HG02798 (cell line): ENCODE data around the gene NPIPB4.
A peak's percentile ranks its signal among the peaks of the same experiment; 100 is the strongest.

Experiments
- ATAC-seq: cut with Tn5 transposase; IDR thresholded peaks from one replicate; pipeline ENCODE4 v1.9.1; 2021; ENCODE audit warnings: mild to moderate bottlenecking; ENCODE audit not compliant: unreplicated experiment, poor library complexity

Gene NPIPB4

DNA sequence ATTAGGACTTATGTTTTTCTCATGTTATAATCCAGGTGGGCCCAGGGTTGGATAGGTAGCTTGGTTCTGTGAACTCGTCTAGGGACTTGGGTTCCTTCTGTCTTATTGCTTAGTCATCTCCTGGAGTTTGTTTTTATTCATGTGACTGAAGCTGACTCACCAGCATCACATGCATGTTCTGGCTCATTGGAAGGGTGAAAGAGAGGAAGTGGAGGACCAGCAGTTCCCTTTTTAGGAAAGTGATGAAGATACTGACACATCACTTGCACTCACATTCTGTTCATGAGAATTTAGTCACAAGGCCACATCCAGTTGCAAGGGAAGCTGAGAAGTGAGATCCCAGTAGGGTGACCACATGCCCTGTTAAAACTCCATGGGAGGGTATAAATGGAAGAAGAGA lies 67.0 kb downstream of the NPIPB4 start:
- peak; percentile 45 for ATAC-seq
